HG02642 (cell line): ENCODE data around the gene NADSYN1.

ENCODE experiments used
- ATAC-seq: cut with Tn5 transposase; IDR thresholded peaks from one replicate; pipeline ENCODE4 v1.9.1; 2021; ENCODE audit warnings: mild to moderate bottlenecking; ENCODE audit not compliant: unreplicated experiment, poor library complexity

The NADSYN1 gene

DNA sequence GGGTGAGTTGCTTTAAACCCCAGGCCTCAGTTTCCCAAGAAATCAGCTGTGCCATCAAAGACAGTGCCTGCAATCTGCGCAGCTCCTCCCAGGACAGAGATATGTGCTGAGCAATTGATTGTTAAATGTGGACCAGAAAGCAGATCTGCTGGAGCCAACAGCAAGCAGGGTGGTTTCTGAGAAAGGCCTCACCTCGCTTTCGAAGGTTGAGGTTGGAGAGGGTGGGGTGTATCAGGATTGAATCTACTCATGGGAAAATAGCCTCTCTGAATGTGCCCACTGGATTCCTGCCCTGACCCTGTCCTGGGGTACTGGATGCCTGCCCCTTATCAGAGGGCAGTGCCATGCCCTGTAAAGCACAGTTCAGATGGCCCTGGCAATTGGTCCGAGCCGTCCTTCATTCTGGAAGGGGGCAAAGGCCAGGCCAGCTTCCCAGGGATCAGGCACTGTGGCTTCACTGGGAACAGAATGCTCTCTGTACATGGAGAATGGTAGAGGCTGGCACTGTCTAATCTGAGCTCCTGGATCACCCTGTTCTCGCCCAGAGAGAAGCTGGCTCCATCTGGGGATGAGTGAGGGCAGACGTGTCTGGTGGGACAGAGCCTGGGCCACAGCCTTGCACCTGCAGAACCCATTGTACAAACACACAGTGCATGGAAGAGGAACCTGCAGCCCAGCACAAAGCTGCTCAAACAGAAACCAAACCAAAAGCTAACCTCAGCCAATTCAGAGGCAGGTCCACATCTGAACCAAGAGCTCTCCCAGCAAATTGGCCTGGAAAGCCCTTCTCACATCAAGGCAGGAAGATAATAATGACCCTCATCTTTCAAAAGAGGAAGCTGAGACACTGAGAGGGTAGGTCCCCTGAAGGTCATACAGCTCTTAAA, 20.0 kb upstream of the NADSYN1 start:
- no peak for ATAC-seq

DNA sequence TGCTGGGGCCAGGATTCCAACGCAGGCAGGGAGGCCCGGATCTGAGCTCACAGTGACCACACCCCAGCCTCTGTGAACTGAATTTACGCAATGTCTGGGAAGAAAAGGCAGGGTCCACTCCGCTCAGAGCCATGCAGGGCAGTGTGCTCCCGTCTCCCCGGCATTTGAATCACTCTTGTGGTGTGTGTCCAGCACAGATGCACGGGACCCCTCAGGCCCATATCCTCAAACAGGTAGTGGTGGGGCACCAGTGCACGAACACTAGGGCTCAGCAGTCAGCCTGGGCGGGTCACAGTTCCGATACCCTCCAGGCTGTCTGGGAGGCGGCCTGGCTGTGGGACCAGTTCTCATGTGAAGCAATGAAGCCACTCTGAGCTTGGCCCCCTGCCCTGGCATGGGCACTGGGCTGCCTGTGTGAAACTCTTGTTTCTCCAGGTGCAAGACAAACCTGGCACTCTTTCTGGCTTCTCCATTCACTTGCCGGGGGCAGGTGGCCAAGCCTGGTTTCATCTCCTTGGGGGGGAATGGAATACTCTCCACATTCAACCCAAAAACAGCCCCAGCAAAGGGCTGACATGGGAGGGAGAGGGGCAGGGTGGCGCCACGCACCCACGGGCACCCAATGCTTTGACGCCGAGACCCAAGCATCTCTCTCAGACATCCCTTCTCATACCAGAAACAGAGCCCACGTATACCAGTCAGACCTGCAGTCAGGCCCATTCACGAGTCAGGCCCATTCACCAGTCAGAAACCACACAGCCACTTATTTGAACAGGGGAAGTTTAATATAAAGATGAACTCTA, 19.2 kb upstream of the NADSYN1 start:
- ATAC-seq: no peak

DNA sequence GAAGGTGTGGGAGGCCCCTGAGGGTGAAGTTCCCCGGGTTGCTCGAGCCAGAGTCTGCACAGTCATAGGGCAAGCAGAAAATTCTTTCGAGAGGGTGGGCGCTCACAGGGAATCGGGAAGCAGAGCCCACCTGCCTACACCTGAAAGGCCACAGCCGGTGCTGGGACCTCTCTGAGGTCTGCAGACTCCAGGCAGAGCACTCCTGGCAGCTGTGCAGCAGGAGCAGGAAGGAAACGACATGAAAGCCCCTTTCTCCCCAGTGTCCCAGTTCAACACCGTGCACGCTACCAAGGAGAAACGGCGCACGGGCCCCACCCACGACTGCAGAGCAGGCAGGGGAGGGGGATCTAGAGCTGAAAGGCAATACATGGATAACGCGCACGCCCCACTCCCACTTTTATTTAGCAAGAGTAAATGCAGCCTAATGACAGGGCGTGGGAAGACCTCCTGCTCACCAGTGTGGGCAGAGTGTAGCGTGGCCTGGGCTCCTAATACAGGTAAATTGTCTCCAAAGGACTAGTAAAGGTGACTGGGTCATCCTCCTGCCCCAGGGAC, 18.4 kb upstream of the NADSYN1 start:
- no peak for ATAC-seq

DNA sequence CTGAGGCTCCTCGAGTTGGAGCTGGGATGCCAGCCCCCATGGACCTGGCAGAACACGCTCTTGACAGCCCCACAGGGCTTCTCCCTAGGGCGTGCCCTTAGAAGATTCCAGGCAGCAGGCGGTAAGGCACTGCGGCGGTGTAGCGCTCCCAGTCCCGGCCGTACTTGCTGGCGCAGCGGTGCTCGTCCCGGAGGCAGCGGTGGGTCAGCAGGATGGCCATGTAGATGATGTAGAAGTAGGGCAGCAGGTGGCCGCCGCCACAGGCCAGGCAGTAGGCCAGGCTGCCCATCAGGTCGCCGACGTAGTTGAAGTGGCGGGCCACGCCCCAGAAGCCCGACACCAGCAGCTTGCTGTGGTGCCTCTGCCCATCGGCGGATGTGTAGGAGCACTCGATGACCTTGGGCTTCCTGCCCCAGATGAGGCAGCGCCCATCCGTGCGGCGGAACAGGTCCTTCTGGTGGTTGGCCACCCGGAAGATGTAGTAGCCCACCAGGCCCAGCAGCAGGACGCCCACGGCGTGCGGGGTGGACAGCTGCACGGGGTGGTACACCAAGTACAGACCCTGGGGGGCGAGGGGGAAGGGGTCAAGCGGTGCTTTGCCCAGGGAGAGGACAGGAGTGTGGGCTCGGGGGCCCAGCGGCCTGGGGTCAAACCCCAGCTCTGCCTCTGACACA, 17.6 kb upstream of the NADSYN1 start:
- no peak for ATAC-seq

DNA sequence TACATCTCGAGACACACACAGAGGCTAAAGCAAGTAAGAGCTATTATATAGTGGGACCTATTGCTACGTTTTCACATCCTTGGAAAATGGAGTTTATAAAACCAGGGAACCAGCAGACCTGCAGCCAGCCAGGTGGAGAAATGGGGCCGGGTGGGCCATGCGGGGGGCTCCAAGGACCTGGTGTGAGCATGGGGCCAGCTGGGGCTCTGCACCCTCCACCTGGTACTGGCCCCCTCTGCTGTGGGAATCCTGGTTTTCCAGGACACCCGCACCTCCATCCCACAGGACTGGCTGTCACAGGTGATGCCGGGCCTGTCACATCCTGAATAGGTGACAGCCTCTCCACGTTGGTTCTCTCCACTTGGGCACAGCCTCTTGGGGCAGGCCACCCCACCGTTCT, 16.1 kb upstream of the NADSYN1 start:
- no peak for ATAC-seq

DNA sequence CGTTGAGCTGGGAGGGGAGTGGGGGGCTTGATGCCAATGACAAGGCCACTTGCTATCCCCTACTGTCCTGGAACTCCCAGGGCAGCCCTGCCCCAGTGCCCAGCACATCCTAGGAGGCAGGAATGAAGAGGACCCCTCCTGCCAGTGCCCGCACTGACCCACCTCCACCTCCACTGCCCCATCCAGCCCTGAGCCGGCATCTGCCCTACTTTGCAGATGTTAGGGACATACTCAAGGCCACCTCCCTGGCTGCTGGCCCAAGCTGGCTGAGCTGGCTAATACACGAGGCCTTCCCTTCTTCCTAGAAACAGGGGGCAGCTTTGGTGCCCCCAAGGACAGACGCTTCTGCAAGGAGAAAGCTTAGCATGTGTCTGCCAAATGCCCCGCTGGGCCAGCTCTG, 15.6 kb upstream of the NADSYN1 start:
- no peak for ATAC-seq

DNA sequence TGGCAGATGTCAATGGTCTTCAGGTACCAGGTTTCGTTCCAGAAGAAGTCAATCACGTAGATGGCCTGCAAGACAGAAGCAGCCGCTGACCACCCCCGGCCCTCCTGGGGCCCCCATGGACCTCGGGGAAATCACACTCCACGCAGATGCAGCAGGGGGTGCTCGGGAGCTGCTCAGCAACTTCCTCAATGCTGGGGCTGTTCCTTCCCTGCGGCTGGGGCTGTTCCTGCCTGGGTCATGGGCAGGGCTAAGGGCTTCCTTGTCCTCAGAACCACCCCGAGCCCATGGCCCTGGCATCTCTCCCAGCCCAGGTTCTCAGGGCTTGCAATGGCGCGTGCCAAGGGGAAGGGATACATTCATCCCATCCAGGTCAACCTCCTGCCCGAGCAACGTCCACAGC, 15.1 kb upstream of the NADSYN1 start:
- no peak for ATAC-seq

DNA sequence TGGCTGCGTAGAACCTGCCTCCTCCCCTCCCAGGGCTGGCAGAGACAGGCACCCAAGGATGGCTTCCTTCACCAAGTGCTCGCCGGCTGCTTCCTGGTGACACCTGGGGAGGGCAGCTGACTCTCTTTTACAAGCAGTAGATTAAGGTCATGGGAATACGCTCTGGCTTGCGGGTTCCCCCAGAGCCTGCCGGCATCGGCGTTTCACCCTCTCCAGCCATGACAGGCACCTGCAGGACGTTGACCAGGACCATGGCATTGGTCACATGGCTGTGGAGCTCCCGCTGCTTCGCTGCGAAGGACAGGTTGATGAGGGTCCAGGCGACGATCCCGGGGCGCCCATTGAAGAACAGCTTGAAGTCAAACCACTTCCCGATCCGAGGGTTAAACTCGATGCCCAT, 14.4 kb upstream of the NADSYN1 start:
- ATAC-seq: no peak

DNA sequence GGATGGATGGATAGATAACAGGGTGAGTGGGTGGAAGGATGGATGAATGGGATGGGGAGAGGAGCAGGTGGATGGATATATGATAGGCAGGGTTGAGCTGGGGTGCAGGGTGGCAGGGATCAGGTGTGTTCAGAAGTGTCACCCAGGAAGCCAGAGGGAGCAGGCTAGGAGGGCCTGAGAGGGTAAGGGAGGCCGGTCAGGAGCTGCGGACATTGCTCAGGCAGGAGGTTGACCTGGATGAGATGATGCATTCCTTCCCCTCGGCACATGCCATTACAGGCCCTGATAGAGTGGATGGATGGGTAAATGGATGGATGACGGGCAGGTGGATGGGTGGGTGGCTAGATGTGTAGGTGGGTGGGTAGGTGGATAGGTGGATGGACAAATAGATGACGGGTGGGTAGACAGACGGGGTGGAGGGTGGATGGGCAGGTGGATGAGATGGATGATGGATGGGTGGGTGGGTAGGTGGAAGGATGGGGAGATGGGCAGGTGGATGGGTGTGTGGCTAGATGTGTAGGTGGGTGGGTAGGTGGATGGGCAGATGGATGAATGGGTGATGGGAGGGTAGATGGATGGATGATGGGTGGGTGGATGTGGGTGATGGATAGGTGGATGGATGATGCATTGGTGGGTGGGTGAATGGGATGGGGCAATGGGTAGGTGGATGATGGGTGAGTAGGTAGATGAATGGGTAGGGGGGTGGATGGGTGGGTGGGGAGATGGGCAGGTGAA, 12.8 kb upstream of the NADSYN1 start:
- ATAC-seq: no peak

DNA sequence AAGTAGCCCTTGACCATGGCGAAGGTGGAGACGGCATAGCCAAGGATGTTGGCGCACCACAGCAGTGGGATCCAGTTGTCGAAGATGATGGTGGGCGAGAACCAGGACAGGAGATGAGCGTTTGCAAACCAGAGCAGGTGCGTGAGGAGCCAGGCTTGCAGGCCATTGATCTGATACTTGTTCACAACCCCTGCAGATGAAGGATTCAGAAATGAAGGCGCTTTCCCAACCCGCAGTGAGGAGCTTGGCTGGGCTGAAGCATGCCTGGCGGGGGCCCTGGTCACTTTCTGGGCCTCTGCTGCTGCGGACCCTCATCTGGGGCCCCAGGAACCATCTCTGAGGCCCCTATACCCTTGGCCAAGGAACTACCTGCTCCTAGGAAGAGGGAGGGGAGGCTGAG, 11.8 kb upstream of the NADSYN1 start:
- no peak for ATAC-seq

DNA sequence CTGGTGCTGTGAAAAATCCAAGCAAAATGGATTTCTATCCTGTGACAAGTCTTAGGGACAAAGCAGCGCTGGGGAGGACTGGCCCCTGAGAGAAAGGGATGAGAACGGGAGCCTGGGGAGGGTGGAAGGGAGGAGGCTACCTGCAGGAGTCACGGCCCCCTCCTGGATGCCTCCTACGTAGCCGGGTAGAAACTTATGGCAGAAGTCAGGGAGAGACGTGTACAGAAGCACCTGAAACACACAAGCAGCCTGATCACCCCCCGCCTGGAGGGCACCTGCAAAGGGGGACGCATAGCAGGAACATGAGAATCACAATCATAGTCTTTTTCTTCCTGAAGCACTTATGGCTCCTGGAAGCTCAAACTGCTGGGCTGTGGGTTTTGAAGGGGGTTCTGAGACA, 10.9 kb upstream of the NADSYN1 start:
- no peak for ATAC-seq

DNA sequence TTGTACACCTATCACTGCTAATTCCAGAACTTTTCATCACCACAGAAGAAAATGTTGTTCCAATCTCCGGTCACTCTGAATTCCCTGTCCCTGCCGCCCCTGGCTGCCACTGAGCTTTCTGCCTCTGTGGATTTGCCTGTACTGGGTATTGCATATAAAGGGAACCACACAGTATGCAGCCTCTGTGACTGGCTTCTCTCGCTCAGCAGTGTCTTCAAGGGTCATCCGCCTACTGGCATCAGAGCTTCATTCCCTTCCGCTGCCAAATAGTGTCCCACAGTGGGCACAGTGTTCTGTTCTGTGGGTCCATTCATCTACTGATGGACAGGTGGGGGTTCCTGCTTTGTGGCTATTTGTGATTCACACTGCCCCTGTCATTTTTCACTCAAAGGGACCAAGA, 10.1 kb upstream of the NADSYN1 start:
- no peak for ATAC-seq

DNA sequence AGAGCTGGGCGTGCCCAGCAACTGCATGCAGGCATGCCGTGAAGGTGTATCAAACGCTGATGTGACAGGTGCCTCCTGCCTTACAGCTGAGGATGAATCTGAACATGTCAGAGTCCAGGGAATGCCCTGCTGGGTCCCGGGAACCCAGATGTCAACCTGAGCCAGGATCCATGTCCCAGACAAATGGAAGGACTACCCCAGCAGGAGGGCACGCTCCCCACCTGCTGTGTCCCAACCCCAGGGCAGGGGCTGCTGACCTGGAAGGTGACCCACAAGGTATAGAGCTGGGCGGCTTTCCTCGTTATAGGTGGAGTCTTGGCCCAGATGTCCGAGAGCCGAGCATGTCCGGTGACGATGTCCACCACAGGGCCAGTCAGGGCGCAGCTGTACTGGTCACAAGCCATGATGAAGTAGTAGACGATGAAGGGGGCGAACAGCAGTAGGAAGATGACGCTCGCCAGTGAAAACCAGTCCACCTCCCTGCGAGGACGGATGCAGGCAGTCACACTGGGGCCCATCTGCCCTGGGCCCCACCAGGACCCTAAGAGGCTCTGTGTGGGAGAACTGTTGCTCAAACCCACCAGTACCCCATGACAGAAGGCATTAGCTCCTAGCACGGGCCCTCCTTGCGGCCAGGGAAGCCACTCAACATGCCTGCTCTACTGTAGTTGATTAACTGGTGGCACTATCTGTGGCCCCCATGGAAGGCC, 9.1 kb upstream of the NADSYN1 start:
- no peak for ATAC-seq

DNA sequence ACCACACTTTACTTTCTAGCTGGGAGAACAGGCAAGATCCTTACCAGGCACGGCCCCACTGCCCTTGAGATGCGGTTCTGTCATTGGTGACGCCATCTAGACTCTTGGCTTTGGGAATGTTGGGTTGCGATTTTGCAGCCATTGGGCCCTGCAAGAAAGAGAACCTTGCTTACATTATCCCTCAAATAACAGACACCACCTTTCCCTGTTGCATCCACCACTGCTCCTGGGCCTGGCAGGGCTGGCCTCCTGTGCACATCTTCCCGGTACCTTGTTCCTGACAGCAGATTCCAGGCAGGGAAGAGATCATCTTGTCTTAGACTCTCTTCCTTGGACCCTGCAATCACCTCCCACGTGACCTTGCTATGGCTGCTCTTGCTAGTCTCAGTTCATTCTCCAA, 8.2 kb upstream of the NADSYN1 start:
- ATAC-seq: no peak

DNA sequence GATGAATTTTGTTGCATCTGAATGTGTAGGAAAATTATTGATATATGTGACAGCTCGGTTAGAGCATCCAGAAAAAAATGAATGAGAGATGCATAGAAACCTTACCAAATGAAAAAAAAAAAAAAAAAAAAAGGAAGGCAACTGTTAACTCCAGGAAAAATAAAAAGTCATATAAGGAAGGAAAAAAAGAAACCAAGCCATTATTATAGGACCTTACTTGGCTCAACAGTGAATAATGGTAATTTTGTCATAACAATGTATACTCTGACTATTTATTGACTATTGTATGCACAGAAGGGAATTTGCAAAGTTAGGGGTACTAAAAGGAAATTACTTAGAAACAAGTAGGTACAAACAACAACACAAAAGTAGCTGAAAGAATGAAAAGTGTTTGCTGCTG, 6.9 kb upstream of the NADSYN1 start:
- no peak for ATAC-seq

DNA sequence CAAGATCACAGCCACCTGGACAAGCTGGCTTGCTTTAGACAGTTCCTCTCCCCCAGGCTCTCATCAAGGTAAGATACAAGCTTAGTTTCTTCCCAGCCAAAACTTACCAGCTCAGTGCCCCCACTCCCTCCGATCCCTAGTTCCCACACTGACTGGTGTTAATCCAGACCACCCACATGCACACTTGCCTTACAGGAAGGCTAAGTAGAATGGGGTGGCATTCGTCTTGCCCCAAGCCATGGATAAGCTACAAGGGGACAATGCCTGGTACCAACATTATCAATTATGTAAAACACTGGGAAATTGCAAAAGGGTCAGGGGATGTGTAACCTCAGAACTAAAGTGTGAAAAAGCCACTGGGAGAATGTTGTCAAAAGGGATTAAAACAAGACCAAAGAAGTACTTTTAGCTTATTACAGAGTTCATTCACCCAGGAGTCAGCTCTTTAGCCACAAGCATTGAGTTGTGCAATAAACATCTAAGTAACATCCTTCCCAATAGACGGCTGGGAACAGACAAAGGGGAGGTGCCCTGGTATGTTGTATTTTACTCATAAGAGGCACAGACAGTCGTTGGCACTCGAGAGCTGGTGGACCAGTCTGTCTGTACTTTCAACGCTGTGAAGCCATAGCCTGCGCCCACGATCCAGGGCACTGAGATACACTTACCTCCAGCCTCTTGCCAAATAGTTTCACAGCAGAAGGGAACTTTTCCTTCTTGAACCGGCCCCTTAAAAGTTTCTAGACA, 5.9 kb upstream of the NADSYN1 start:
- ATAC-seq: no peak

DNA sequence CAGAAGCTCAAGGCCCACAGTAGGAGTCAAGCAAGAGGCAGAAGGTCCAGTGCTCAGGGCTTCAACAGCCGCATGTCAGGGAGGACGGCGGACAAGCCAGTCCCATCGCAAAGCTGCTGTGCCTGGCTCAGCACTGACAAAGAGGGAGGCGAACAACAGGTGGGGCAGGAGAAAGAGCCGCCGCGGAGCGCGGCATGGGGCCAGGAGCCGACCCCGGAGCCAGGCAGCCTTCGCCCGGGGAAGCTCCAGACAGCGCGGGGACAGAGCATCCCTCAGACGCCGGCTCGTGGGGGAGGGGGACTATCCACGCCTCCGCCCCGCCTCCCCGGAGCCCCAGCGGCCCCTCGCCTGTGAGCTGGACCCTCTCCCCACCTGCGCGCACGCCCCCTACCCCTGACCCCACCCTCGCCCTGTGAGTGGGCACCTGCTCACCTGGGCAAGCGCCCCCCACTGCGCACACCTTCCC, 5.2 kb upstream of the NADSYN1 start:
- ATAC-seq: peak; percentile 23

DNA sequence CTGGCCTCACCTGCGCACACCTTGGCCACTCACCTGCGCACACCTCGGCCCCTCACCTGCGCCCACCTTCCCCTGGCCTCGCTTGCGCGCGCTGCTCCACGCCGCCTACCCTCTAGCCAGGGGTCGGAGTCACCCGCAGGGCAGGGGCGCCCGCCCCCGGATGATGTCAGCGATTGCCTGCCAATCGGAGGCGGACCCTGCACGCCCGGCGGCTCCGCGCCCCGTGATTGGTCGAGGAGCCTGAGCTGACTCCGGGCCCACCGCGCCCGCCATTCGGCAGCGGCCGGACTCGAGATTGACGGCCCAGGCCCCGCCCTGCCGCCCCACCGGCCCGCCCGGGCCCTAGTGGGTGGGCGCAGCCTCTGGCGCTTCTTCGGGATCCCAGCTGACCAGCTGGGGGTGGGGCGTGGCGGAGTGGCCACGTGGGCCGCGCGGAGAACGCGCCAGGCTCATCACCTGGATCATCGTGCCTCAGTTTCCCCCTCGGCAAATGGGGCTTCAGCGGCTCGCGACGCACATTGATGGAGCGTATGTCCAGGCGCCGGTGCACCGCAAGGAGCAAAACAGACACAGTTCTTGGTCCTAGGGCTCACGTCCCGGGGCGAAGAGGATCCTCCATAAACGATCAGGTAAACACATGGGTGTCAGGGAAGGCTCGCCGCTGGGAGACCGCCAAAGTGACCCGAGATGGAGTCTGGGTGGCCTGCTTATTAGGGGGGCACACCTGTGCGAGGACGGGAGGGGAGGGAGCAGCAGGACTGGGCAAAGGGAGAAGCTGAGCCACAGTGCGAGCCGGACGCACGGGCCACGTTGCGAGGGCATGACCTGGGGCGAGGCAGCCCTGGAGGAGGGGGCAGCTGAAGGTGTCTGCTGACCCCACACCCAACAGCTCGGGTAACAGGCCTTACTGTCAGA, 4.5 kb upstream of the NADSYN1 start, which contains the start of gene DHCR7:
TSS of gene DHCR7 (minus strand) at position 137 of the 915 bp plus-strand sequence. CDS start 3,441 bp downstream, outside the sequence.
- ATAC-seq: peak; percentile 83
